ENCODE results near the gene SEPHS2.

SEPHS2 gene

DNA sequence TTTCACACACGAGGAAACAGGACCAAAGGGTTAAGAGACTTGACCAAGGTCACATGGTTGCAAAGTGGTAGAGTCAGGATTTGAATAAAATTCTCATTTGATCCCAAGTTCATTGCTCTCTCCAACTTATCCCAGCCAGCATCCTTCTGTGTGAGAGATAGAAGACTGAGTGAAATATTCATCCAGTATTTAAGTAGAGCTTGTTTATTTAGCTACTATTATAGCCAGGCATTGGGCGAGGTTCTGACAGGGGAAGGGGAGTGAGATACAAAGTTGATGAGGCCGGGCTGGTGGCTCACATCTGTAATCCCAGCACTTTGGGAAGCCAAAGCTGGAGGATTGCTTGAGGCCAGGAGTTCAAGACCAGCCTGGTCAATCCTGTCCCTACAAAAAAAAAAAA lies 31.3 kb upstream of the SEPHS2 start:
- TF ChIP-seq, protein P1, sequence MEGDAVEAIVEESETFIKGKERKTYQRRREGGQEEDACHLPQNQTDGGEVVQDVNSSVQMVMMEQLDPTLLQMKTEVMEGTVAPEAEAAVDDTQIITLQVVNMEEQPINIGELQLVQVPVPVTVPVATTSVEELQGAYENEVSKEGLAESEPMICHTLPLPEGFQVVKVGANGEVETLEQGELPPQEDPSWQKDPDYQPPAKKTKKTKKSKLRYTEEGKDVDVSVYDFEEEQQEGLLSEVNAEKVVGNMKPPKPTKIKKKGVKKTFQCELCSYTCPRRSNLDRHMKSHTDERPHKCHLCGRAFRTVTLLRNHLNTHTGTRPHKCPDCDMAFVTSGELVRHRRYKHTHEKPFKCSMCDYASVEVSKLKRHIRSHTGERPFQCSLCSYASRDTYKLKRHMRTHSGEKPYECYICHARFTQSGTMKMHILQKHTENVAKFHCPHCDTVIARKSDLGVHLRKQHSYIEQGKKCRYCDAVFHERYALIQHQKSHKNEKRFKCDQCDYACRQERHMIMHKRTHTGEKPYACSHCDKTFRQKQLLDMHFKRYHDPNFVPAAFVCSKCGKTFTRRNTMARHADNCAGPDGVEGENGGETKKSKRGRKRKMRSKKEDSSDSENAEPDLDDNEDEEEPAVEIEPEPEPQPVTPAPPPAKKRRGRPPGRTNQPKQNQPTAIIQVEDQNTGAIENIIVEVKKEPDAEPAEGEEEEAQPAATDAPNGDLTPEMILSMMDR (IDR thresholded peaks at IDR 0.05; ENCODE audit: low read depth, low read length), result no peak

GRCh38 chr16:30474684-30475083 lies 29.0 kb upstream of the SEPHS2 start:
- in situ Hi-C loops (cut with HindIII; ENCODE audit: low sequenced_read_pairs), result no loop called here
- DNase-seq (ENCODE audit: low read depth, low spot score), result no peak
- TF ChIP-seq, protein P1 (IDR thresholded peaks at IDR 0.05; ENCODE audit: low read depth, low read length), result no peak
- no peak overlapping the region for H3K4me3 ChIP-seq (ENCODE audit: low read depth, low read length)

More for the DNA sequence above, 31.3 kb upstream of the SEPHS2 start:
- in situ Hi-C loops (cut with HindIII; ENCODE audit: low sequenced_read_pairs), result no loop called here
- DNase-seq (ENCODE audit: low read depth, low spot score), result no peak
- H3K4me3 ChIP-seq (ENCODE audit: low read depth, low read length), result no peak overlapping the region

DNA sequence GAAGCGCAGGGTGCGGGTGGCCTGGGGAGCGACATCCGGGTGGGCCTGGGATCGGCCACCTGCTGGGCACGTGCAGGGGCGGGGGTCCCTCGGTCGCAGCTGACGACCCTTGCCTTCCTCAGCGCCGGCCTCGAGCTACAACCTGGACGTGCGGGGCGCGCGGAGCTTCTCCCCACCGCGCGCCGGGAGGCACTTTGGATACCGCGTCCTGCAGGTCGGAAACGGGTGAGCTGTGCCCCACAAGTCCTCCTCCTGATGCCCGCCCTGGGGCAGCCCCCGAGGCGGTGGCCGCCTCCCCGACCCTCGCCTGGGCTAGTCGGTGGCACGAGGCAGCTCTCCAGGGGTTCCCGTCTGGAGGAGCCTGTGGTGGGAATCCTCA lies 28.4 kb upstream of the SEPHS2 start:
- in situ Hi-C loops (cut with HindIII; ENCODE audit: low sequenced_read_pairs), result no loop called here

DNA sequence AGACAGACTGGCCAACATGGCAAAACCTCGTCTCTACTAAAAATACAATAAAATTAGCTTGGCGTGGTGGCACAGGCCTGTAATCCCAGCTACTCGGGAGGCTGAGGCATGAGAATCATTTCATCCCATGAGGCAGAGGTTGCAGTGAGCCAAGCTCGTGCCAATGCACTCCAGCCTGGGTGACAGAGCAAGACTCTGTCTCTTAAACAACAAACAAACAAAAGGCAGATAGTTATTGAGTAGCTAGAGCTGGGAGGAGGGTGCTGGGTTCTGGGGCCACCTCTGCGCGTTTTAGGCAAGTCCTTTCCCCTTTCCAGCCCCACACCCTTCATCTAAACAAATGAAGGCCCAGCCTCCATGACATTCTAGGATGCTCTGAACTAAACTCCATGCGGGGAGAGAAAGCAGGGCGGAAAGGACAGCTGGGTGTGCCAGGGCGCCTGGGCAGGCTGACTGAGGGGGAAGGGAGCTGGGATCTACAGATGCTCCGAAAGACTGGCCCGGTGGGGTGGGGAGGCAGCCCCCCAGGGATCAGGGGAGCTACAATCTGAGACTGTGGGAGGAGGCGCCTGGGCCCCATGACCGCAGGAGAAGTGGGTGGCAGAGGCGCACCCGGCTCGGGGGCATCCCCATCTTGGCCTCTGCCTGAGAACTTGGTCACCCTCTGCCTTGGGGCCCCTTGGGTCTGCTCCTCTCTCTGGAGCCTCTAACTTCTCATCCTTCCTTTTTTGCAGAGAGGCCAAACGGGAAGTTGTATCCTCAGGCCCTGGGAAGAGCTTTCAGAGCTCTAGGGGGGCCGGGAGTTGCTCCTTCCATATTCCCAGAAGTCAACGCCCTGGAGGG lies 27.8 kb upstream of the SEPHS2 start:
- H3K4me3 ChIP-seq (ENCODE audit: low read depth, low read length), result no peak overlapping the region
- no peak for DNase-seq (ENCODE audit: low read depth, low spot score)
- in situ Hi-C loops (cut with HindIII; ENCODE audit: low sequenced_read_pairs), result no loop called here
- TF ChIP-seq, protein P1 (IDR thresholded peaks at IDR 0.05; ENCODE audit: low read depth, low read length), result no peak

More for the DNA sequence above, 28.4 kb upstream of the SEPHS2 start:
- TF ChIP-seq, protein P1 (IDR thresholded peaks at IDR 0.05; ENCODE audit: low read depth, low read length), result no peak
- H3K4me3 ChIP-seq (ENCODE audit: low read depth, low read length), result no peak overlapping the region
- no peak for DNase-seq (ENCODE audit: low read depth, low spot score)

DNA sequence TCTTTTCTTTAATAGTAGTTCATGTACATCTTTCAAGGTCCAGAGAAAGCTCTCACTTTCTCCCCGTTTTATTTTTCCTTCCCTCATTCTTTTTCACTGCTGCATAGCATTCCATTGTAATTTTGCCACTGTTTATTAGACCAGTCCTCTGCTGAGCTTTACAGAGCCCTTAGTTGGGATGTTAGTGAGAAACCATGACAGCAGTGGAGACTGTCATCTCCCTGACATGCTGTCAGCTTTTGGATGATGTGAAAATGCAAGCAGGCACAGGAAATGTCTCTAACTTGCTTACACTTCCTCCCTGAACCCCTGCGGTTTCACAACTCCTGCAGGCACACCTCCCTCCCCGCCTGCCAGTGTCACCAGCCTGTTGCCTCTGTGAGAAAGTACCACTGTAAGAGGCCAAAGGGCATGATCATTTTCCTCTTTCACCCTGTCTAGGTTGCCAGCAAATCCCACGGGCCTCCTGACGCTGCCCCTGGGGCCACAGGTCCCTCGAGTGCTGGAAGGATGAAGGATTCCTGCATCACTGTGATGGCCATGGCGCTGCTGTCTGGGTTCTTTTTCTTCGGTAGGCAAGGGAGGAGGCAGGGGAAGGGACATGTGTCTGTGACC lies 26.8 kb upstream of the SEPHS2 start, which contains the start of gene ITGAL:
Gene ITGAL, plus strand, starts transcription at position 415 of the 615 bp plus-strand sequence. Its CDS starts 96 bp downstream, at position 511.
- TF ChIP-seq, protein P1 (IDR thresholded peaks at IDR 0.05; ENCODE audit: low read depth, low read length), result no peak
- DNase-seq (ENCODE audit: low read depth, low spot score), result no peak
- no peak within 1 kb of the TSS for H3K4me3 ChIP-seq (ENCODE audit: low read depth, low read length)
- in situ Hi-C loops (cut with HindIII; ENCODE audit: low sequenced_read_pairs), result no loop called here

DNA sequence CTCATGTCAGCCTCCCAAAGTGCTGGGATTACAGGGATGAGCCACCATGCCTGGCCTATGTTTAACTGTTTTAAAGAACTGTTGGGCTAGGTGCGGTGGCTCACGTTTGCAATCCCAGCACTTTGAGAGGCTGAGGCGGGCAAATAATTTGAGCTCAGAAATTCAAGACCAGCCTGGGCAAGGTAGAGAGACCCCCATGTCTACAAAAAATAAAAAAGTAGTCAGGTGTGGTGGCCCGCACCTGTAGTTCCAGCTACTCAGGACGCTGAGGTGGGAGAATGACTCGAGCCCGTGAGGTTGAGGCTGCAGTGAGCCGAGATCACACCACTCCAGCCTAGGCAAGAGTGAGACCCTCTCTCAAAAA lies 24.9 kb upstream of the SEPHS2 start:
- no peak overlapping the region for H3K4me3 ChIP-seq (ENCODE audit: low read depth, low read length)
- TF ChIP-seq, protein P1 (IDR thresholded peaks at IDR 0.05; ENCODE audit: low read depth, low read length), result no peak
- no peak for DNase-seq (ENCODE audit: low read depth, low spot score)
- in situ Hi-C loops (cut with HindIII; ENCODE audit: low sequenced_read_pairs), result no loop called here

Data from astrocyte of the spinal cord (primary cell).